SH-SY5Y (cell line): ENCODE data around the gene MEAK7.

ENCODE experiments used
- GATA2 ChIP-seq: IDR thresholded peaks from 2 replicates; pipeline ENCODE4 v1.6.1; 2011; ENCODE audit warnings: mild to moderate bottlenecking, low read depth, low read length
- GATA3 ChIP-seq: IDR thresholded peaks from 2 replicates; pipeline ENCODE4 v1.6.1; 2011; ENCODE audit warnings: low read depth, mild to moderate bottlenecking, low read length, moderate library complexity

DNA sequence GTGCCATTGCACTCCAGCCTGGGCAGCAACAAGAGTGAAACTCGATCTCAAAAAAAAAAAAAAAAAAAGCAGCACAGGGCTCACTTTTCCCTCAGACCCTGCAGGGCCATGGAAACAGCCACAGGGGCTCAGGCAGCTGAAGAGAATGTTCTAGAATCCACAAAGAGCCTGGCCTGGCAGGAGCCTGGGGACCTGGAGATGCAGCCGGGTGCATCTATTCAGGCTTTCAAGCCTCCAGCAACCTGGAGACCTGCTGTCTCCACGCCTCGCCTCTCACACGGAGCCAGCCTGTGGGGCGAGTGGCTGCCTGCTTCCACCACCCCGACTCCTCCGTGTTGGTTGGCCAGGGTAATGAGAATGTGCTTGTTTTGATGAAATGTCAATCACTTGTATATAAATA, 44.0 kb upstream of the MEAK7 start:
- TF ChIP-seq GATA2, result no peak
- no peak for TF ChIP-seq GATA3
